Stimulated activated effector memory CD8-positive, alpha-beta T cell treated with anti-CD3 and anti-CD28 coated beads, Interleukin-12 subunit alpha, Interleukin-12 subunit beta, amount 100 ng/mL, for 72 hours (primary cell): Measurements from ENCODE around the gene FAM20C.

ENCODE experiments used
- ATAC-seq: fragments of 150-1000 bp; cut with Tn5 transposase; 2 replicates; pipeline ENCODE4 v1.10.0; 2021
- DNase-seq, 2 donors: peaks; one replicate each; pipeline ENCODE4 v3.0.0; 2021 to 2022; ENCODE audit warnings: low spot score in 2 of 2
- H3K27ac Mint-ChIP-seq: one replicate; pipeline ENCODE4 v1.8.0; 2022; ENCODE audit warnings: mild to moderate bottlenecking, mixed read lengths
- H3K36me3 Mint-ChIP-seq: one replicate; pipeline ENCODE4 v1.8.0; 2022; ENCODE audit warnings: mild to moderate bottlenecking, mixed read lengths
- H3K4me1 Mint-ChIP-seq: one replicate; pipeline ENCODE4 v1.8.0; 2022; ENCODE audit warnings: mixed read lengths
- H3K4me3 Mint-ChIP-seq: one replicate; pipeline ENCODE4 v1.8.0; 2022; ENCODE audit warnings: mild to moderate bottlenecking, mixed read lengths
- H3K9me3 Mint-ChIP-seq: one replicate; pipeline ENCODE4 v1.8.0; 2022; ENCODE audit warnings: mixed read lengths

Gene FAM20C

DNA sequence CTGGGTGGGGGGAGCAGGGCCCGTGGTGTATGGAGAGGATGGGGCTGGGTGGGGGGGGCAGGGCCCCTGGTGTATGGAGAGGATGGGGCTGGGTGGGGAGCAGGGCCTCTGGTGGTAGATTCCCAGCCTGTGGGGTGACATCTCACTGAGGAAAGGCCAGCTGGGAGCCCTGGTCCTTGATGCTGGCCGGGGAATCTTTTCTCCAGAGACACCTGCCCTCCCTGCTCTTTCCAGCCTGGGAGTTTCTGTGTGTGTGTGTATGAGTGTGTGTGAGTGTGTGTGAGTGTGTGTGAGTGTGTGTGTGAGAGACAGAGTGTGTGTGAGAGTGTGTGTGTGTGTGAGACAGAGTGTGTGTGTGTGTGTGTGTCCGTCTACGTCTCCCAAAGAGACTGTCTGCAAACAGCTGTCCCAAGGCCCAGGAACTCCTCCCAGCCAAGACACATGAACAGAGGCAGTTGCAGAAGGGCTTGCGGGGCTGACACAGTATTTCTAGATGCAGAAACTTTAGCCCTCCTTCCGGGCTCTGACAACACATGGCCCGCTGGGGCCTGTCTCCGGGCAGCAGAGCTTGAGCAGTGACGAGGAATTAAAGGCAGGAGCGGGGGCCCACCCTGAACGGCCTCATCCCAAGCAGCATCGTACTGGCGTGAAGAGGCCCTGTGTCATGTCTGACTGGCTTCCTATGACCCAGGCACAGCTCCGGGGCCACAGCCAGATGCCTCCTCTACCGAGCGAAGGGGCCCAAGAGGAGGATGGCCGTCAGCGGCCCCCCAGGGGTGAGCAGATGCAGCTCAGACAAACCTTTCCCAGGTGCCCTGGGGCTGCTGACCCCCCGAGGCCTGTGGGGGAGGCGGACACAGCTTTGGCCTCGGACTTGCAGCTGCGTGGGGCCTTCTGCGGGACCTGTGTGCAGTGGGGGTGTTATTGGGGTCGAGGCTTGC lies 24.3 kb downstream of the FAM20C start:
- H3K4me1 Mint-ChIP-seq = no peaks in the 10 kb centered on the region
- no peaks in the 10 kb centered on the region for H3K36me3 Mint-ChIP-seq
- DNase-seq (no peak), ATAC-seq (no peak)
- H3K27ac Mint-ChIP-seq = no peak overlapping the region
- H3K9me3 Mint-ChIP-seq = no peaks in the 10 kb centered on the region
- H3K4me3 Mint-ChIP-seq = no peak overlapping the region

- Mint-ChIP-seq H3K4me3 (no peak overlapping the region), H3K4me1 (no peaks in the 10 kb centered on the region), H3K9me3 (no peaks in the 10 kb centered on the region), H3K36me3 (no peaks in the 10 kb centered on the region), H3K27ac (no peak overlapping the region)
- no peak for ATAC-seq
- no peak for DNase-seq
These were observed 25.4 kb downstream of the FAM20C start for GRCh38 chr7:217781-218180.

DNA sequence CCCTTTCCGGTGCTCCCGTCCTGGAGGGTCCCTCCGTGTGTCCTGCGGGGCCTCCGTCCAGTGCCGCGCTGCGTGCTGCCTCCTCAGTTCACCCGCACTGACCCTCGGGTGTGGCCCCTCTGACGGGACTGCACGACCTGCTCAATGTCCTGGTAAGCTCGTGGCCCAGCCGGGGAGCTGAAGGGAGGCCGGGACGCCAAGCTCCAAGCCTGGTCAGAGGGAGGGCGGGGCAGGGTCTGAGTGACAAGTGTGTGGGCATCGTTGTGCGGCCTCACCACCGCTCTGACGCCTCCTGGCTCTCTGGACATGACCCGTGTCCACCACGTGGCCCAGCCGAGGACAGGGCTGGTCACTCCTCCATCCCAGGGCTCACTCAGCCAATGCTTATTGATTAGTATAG lies 25.9 kb downstream of the FAM20C start:
- no peaks in the 10 kb centered on the region for H3K9me3 Mint-ChIP-seq
- H3K4me3 Mint-ChIP-seq = no peak overlapping the region
- H3K4me1 Mint-ChIP-seq = no peaks in the 10 kb centered on the region
- H3K27ac Mint-ChIP-seq = no peak overlapping the region
- no peak for ATAC-seq
- DNase-seq = no peak
- no peaks in the 10 kb centered on the region for H3K36me3 Mint-ChIP-seq

DNA sequence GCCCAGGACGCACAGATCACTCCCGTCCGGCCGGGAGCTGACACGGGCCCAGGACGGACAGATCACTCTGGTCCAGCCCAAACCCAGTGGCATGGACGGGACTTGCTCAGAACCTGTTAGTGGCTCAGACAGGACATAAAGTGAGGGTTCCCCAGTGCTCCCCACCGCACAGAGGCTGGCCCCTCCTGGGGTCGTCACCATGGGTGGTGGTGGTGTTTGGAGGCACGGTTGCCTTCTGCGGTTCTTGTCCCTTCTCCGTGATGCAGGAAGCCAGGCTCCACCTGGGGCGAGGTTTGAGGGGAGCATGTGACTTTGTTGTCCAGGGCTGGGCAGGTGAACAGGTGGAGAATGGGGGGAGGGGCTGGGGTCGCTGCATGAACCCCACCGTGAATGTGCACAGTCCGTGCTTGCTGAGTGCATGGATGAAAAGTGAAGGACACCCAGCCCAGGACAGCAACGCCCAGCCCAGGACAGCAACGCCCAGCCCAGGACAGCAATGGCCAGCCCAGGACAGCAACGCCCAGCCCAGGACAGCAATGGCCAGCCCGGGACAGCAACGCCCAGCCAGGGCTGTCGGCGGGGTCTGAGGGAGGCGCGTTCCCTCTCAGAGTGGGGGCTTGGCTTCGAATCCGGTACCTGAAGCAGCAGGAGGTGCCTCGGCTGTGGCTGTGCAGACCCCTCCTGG lies 26.7 kb downstream of the FAM20C start:
- Mint-ChIP-seq H3K27ac (peak overlapping the region; percentile 32), H3K4me3 (no peak overlapping the region), H3K4me1 (no peaks in the 10 kb centered on the region), H3K9me3 (no peaks in the 10 kb centered on the region), H3K36me3 (no peaks in the 10 kb centered on the region)
- ATAC-seq (no peak), DNase-seq (no peak)

DNA sequence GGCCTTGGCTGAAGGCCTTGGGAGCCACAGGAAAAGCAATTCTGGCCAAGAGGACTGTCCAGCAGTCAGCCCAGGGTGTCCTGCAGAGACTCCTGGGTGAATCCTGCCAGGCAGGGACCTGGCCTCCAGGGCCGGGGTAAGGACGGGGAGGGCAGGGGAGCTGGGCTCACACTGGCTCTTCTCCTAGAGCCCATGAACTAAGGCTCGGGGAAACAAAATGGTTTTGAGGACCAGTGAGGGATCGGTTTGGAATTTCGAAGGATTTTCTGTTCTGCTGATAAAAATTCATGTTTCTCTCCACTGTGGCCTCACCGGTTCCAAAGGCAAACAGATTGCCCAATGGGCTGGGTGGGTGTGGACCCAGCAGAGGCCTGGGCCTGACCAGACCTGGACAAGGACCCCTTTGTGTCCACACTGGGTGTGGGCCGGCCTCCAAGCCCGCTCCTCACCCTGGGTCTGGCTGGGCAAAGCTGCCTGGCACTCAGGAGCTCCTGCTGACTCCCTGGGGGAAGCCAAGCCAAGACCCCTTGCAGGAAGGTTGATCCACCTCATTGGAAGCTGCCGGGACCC lies 27.3 kb downstream of the FAM20C start:
- Mint-ChIP-seq H3K4me1 (no peaks in the 10 kb centered on the region), H3K27ac (no peak overlapping the region), H3K36me3 (no peaks in the 10 kb centered on the region), H3K9me3 (no peaks in the 10 kb centered on the region), H3K4me3 (no peak overlapping the region)
- ATAC-seq = no peak
- DNase-seq = no peak

DNA sequence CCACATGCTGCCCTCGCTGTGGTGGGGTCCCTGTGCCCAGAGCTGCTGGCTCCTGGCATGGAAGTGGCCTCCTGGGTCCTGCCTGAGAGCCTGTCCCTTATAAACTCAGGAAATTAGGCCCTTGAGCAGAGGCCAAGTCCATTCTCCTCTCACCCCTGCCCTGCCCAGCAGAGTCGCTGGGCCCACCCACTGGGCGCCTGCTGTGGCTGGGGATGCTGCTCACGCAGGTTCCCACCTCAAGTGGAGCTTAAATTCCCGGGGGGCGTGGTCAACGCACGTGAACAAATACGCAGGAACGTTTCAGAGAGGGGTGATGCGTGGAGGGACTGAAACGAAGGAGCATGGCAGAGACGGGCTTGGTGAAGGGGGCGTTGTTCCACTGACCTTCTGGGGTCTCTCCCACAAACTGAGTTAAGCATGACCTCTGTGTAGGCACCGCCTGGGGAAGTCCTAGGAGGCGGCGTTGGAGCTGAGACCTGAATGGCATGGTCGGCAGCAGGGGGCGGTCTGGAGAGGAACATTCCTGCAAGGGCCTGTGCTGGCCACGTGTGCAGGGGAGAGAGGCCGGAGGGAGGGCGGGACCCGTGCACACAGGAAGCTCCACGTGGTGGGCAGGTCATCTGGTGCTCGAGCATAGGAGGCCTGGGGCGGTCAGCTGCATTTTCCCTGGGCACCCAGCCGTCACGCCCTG lies 27.9 kb downstream of the FAM20C start:
- Mint-ChIP-seq H3K4me3 (no peak overlapping the region), H3K27ac (no peak overlapping the region), H3K36me3 (no peaks in the 10 kb centered on the region), H3K4me1 (no peaks in the 10 kb centered on the region), H3K9me3 (no peaks in the 10 kb centered on the region)
- DNase-seq (no peak), ATAC-seq (no peak)

GRCh38 chr7:221978-222715 lies 29.8 kb downstream of the FAM20C start:
- DNase-seq (no peak), ATAC-seq (no peak)
- no peak overlapping the region for H3K4me3 Mint-ChIP-seq
- no peaks in the 10 kb centered on the region for H3K4me1 Mint-ChIP-seq
- H3K9me3 Mint-ChIP-seq = no peaks in the 10 kb centered on the region
- H3K27ac Mint-ChIP-seq = no peak overlapping the region
- H3K36me3 Mint-ChIP-seq = no peaks in the 10 kb centered on the region

GRCh38 chr7:222716-223041 lies 30.3 kb downstream of the FAM20C start:
- Mint-ChIP-seq H3K9me3 (no peaks in the 10 kb centered on the region), H3K27ac (no peak overlapping the region), H3K36me3 (no peaks in the 10 kb centered on the region), H3K4me1 (no peaks in the 10 kb centered on the region), H3K4me3 (no peak overlapping the region)
- ATAC-seq = peak; percentile 35
- DNase-seq = no peak

DNA sequence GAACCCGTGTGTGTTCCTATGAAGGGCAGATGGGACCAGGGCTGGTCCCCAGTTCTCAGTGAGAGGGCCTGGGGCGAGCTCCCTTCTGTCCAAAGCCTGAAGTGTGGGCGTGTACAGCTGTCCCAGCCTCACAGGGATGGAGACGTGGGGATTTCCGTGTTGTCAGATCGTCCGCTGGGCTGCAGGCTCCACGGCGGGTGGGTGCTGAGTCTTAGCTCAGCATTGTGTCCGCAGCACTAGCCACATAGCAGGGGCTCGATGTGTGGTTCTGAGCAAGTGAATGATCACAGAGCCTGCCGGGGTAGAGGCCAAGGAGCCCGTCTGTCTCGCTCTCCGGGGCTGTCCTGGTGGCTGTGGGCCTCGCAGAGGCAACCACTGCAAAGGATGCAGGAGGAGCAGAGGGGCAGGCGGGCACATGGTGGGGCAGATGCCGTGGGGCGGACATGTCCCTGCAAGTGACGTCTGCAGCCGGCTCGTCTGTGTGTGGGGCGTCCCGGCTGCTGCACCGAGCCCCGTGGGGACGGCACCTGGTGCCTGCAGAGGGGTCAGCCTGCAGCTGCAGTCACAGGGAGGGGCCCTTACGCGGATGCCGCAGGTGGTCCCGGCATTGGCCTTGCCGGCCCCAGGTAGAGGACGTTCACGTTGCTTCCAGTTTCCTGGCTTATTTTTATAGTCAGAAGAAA lies 30.9 kb downstream of the FAM20C start:
- H3K27ac Mint-ChIP-seq = no peak overlapping the region
- no peak overlapping the region for H3K4me3 Mint-ChIP-seq

DNA sequence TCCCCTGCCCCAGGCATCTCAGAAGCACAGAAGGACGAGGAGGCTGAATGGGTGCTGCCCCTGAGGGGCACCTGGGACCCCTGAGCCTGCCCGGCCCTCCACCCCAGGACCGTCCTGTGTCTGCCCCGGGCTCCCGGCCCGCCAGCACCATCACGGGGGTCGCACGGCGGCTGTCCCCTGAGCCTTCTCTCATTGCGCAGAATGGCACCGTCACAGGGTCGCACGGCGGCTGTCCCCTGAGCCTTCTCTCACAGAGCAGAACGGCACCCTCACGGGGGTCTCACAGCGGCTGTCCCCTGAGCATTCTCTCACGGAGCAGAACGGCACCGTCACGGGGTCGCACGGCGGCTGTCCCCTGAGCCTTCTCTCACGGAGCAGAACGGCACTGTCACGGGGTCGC lies 31.5 kb downstream of the FAM20C start:
- no peak overlapping the region for H3K4me3 Mint-ChIP-seq
- no peak overlapping the region for H3K27ac Mint-ChIP-seq
- H3K36me3 Mint-ChIP-seq = no peaks in the 10 kb centered on the region
- ATAC-seq = no peak
- H3K4me1 Mint-ChIP-seq = no peaks in the 10 kb centered on the region
- no peaks in the 10 kb centered on the region for H3K9me3 Mint-ChIP-seq
- no peak for DNase-seq

More for the DNA sequence above, 30.9 kb downstream of the FAM20C start:
- Mint-ChIP-seq H3K4me1 (no peaks in the 10 kb centered on the region), H3K36me3 (no peaks in the 10 kb centered on the region), H3K9me3 (no peaks in the 10 kb centered on the region)
- ATAC-seq (no peak), DNase-seq (no peak)

DNA sequence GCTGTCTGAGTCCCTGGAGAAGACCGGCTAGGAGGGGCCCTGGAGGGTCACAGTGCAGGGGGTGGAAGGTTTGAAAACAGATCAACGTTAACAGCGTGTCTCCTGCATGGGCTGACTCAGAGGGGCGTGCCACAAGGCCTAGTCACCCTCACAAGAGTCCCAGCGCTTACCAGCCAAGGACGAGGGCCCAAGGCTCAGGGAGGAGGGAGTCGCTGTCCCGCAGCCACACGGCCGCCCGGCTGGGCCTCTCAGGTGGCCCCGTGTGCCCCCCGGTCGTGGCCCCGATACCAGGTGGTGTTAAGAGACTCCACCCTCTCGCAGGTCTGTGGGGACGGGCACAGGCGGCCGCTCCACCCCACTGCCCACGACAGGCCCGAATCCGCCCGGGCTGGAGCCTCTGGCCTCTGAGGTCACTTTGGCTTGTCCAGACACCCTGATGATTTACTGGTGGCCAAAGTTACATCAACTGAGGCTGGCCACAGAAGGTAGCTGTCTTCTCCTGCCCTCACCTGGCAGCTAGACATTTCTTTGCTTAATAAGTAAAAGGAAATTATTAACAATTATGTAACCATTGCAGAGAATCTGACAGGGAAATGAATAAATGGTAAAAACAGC lies 34.0 kb downstream of the FAM20C start:
- H3K27ac Mint-ChIP-seq = no peak overlapping the region
- no peaks in the 10 kb centered on the region for H3K9me3 Mint-ChIP-seq
- ATAC-seq = no peak
- H3K36me3 Mint-ChIP-seq = no peaks in the 10 kb centered on the region
- no peaks in the 10 kb centered on the region for H3K4me1 Mint-ChIP-seq
- DNase-seq = no peak
- no peak overlapping the region for H3K4me3 Mint-ChIP-seq

DNA sequence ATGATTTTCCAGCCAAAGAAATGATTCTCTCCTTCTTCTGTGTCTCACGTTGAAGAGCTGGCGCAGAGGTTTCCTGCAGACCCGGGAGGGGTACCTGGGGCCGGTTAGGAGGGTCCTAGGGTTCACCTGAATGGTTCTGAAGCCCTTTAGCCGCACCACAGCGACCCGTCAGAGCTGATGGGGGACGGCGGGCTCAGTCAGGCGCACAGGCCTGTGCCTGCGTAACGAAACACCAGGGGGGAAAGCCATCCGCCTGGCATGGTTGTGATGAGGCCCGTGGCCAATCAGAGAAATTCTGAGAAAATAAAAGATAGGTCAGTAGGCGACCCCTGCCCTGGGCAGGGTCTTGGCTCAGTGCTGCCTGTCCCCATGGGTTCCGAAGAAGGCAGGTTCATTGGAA lies 35.6 kb downstream of the FAM20C start:
- ATAC-seq (no peak), DNase-seq (no peak)
- H3K36me3 Mint-ChIP-seq = no peaks in the 10 kb centered on the region
- no peak overlapping the region for H3K27ac Mint-ChIP-seq
- no peak overlapping the region for H3K4me3 Mint-ChIP-seq
- no peaks in the 10 kb centered on the region for H3K4me1 Mint-ChIP-seq
- H3K9me3 Mint-ChIP-seq = no peaks in the 10 kb centered on the region

DNA sequence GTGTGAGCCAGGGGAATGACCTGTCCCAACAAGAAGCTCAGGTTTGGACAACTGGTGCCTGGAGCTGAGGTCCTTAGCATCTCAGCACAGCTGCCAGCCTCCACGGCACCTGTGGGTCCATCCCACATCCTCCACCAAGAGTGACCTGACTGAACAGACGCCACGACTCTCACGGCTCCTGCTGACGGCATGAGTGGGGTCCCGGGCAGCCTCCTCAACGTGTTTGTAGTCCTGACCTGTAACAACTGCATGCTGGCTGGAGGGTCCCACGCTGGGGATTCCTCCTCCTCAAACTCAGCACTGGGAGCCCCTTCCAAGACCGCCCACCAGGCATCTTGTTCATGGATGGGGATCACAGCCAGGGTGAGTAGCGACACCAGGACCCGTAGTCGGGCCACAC lies 36.2 kb downstream of the FAM20C start:
- Mint-ChIP-seq H3K4me3 (no peak overlapping the region), H3K36me3 (no peaks in the 10 kb centered on the region)
- ATAC-seq = no peak

More for the DNA sequence above, 36.2 kb downstream of the FAM20C start:
- no peaks in the 10 kb centered on the region for H3K9me3 Mint-ChIP-seq
- no peak for DNase-seq
- no peaks in the 10 kb centered on the region for H3K4me1 Mint-ChIP-seq
- H3K27ac Mint-ChIP-seq = no peak overlapping the region
